ENCODE measurements around the gene TLR7.

Gene TLR7

GRCh38 chrX:12866451-12867377, at the start of gene TLR7:
TSS of gene TLR7 (plus strand) at chrX:12867072. CDS start at chrX:12867579, 507 bp downstream.
- DNase-seq (ENCODE audit: low spot score) = no peak

- no peak for DNase-seq (ENCODE audit: low spot score)
Observed at GRCh38 chrX:12817528-12817927, 49.3 kb upstream of the TLR7 start.

- no peak for DNase-seq (ENCODE audit: low spot score)
Observed at GRCh38 chrX:12819222-12819621, 47.6 kb upstream of the TLR7 start.

GRCh38 chrX:12820737-12821136, 46.1 kb upstream of the TLR7 start:
- no peak for DNase-seq (ENCODE audit: low spot score)

GRCh38 chrX:12824944-12825343, 41.9 kb upstream of the TLR7 start:
- no peak for DNase-seq (ENCODE audit: low spot score)

GRCh38 chrX:12825801-12826200, 41.1 kb upstream of the TLR7 start:
- no peak for DNase-seq (ENCODE audit: low spot score)

GRCh38 chrX:12843061-12843667, 23.7 kb upstream of the TLR7 start:
- DNase-seq (ENCODE audit: low spot score) = no peak

- no peak for DNase-seq (ENCODE audit: low spot score)
Observed at GRCh38 chrX:12843668-12844279, 23.1 kb upstream of the TLR7 start.

- DNase-seq (ENCODE audit: low spot score) = no peak
Observed at GRCh38 chrX:12844319-12844718, 22.6 kb upstream of the TLR7 start.

GRCh38 chrX:12865359-12865758, 1.5 kb upstream of the TLR7 start:
- no peak for DNase-seq (ENCODE audit: low spot score)

- DNase-seq (ENCODE audit: low spot score) = no peak
Observed at GRCh38 chrX:12867685-12868084, 813 bp downstream of the TLR7 start.

- DNase-seq (ENCODE audit: low spot score) = no peak
Observed at GRCh38 chrX:12868747-12869146, 1.9 kb downstream of the TLR7 start.

GRCh38 chrX:12871257-12871656, 4.4 kb downstream of the TLR7 start:
- no peak for DNase-seq (ENCODE audit: low spot score)

GRCh38 chrX:12872741-12873140, 5.9 kb downstream of the TLR7 start:
- no peak for DNase-seq (ENCODE audit: low spot score)

GRCh38 chrX:12874581-12874980, 7.7 kb downstream of the TLR7 start:
- no peak for DNase-seq (ENCODE audit: low spot score)

- no peak for DNase-seq (ENCODE audit: low spot score)
Observed at GRCh38 chrX:12877386-12877785, 10.5 kb downstream of the TLR7 start.

- DNase-seq (ENCODE audit: low spot score) = no peak
Observed at GRCh38 chrX:12878536-12878935, 11.7 kb downstream of the TLR7 start.

GRCh38 chrX:12881914-12882313, 15.0 kb downstream of the TLR7 start:
- no peak for DNase-seq (ENCODE audit: low spot score)

GRCh38 chrX:12885508-12885907, 18.6 kb downstream of the TLR7 start:
- no peak for DNase-seq (ENCODE audit: low spot score)

GRCh38 chrX:12886545-12886944, 19.7 kb downstream of the TLR7 start:
- DNase-seq (ENCODE audit: low spot score) = no peak

GRCh38 chrX:12887141-12887540, 20.3 kb downstream of the TLR7 start:
- no peak for DNase-seq (ENCODE audit: low spot score)

- no peak for DNase-seq (ENCODE audit: low spot score)
Observed at GRCh38 chrX:12887767-12888166, 20.9 kb downstream of the TLR7 start.

- DNase-seq (ENCODE audit: low spot score) = no peak
Observed at GRCh38 chrX:12890467-12890866, 23.6 kb downstream of the TLR7 start.

Data from left forelimb (tissue), 1 donor.